Ishikawa (cell line): ENCODE results near the gene NFX1.

Experiments used
- CEBPB ChIP-seq: IDR thresholded peaks from 2 replicates; pipeline ENCODE4 v1.6.1; 2012
- CREB1 ChIP-seq: IDR thresholded peaks from 2 replicates; pipeline ENCODE4 v1.6.1; 2012; ENCODE audit warnings: low read depth
- EGR1 ChIP-seq: IDR thresholded peaks from 2 replicates; pipeline ENCODE4 v1.6.1; 2012
- EP300 ChIP-seq: IDR thresholded peaks from 2 replicates; pipeline ENCODE4 v1.6.1; 2012; ENCODE audit warnings: borderline replicate concordance
- MAX ChIP-seq: IDR thresholded peaks from 2 replicates; pipeline ENCODE4 v1.6.1; 2012
- NFIC ChIP-seq: IDR thresholded peaks from 2 replicates; pipeline ENCODE4 v1.6.1; 2012
- RAD21 ChIP-seq: IDR thresholded peaks from 2 replicates; pipeline ENCODE4 v1.6.1; 2012; ENCODE audit warnings: low read depth
- REST ChIP-seq: IDR thresholded peaks from 2 replicates; pipeline ENCODE4 v1.6.1; 2012; ENCODE audit warnings: low read depth, mild to moderate bottlenecking
- TAF1 ChIP-seq: IDR thresholded peaks from 2 replicates; pipeline ENCODE4 v1.6.1; 2012; ENCODE audit warnings: low read depth, mild to moderate bottlenecking
- TCF12 ChIP-seq: IDR thresholded peaks from 2 replicates; pipeline ENCODE4 v1.6.1; 2012; ENCODE audit warnings: low read depth
- TEAD4 ChIP-seq: IDR thresholded peaks from 2 replicates; pipeline ENCODE4 v1.6.1; 2012
- USF1 ChIP-seq: IDR thresholded peaks from 2 replicates; pipeline ENCODE4 v1.6.1; 2012
- YY1 ChIP-seq: IDR thresholded peaks from 2 replicates; pipeline ENCODE4 v1.6.1; 2012; ENCODE audit warnings: low read depth

GRCh38 chr9:33272061-33272460 is 18.3 kb upstream of the NFX1 start:
- TF ChIP-seq CEBPB: no peak
- TF ChIP-seq EP300: no peak
- no peak for TF ChIP-seq RAD21
- no peak for TF ChIP-seq TEAD4
- TF ChIP-seq NFIC: no peak
- no peak for TF ChIP-seq TAF1
- TF ChIP-seq USF1: no peak
- no peak for TF ChIP-seq MAX
- no peak for TF ChIP-seq REST
- TF ChIP-seq TCF12: no peak
- no peak for TF ChIP-seq EGR1
- TF ChIP-seq YY1: peak; percentile 37; the same call in 1 of the 2 replicates
- no peak for TF ChIP-seq CREB1
